PFSK-1 (cell line): ENCODE data around the gene ADAMTS13.

Source experiments
- FOXP2 ChIP-seq: optimal IDR thresholded peaks from 2 replicates; pipeline ENCODE3; 2011; ENCODE audit warnings: borderline replicate concordance, control low read depth, inconsistent platforms; ENCODE audit not compliant: insufficient read depth; ENCODE audit errors: extremely low read length, extremely low read depth
- POLR2AphosphoS5 ChIP-seq: IDR thresholded peaks from 2 replicates; pipeline ENCODE4 v1.6.1; 2012; ENCODE audit warnings: low read depth, mild to moderate bottlenecking, control low read depth, low read length, moderate library complexity
- REST ChIP-seq, 2 experiments: IDR thresholded peaks; 2 replicates each; pipeline versions ENCODE4 v1.6.1 to v1.8.0; 2011 to 2012; ENCODE audit warnings: low read depth in 2 of 2, low read length in 2 of 2, control low read depth in 1 of 2, inconsistent platforms in 1 of 2, mild to moderate bottlenecking in 1 of 2, moderate library complexity in 1 of 2; ENCODE audit not compliant: insufficient read depth in 1 of 2
- SIN3A ChIP-seq: IDR thresholded peaks from 2 replicates; pipeline ENCODE4 v1.6.1; 2012; ENCODE audit warnings: mild to moderate bottlenecking, low read length, moderate library complexity, borderline replicate concordance; ENCODE audit not compliant: insufficient read depth
- TAF1 ChIP-seq: IDR thresholded peaks from 2 replicates; pipeline ENCODE4 v1.6.1; 2012; ENCODE audit warnings: low read length, control low read depth, borderline replicate concordance; ENCODE audit not compliant: insufficient read depth

The ADAMTS13 gene

GRCh38 chr9:133463234-133463863 lies 41.2 kb downstream of the ADAMTS13 start:
- no peak for TF ChIP-seq POLR2AphosphoS5
- TF ChIP-seq FOXP2: no peak
- no peak for TF ChIP-seq TAF1
- no peak for TF ChIP-seq SIN3A
- TF ChIP-seq REST (IDR thresholded peaks at IDR 0.05; ENCODE audit: insufficient read depth in 1 of 2, low read depth in 2 of 2, low read length in 2 of 2): no peak

- TF ChIP-seq TAF1 (no peak), FOXP2 (no peak), POLR2AphosphoS5 (no peak), SIN3A (no peak), REST (IDR thresholded peaks at IDR 0.05; ENCODE audit: insufficient read depth in 1 of 2, low read depth in 2 of 2, low read length in 2 of 2) (no peak)
These were observed 41.9 kb downstream of the ADAMTS13 start for GRCh38 chr9:133463864-133464615.

GRCh38 chr9:133464638-133465037 lies 42.5 kb downstream of the ADAMTS13 start:
- TF ChIP-seq FOXP2 (no peak), REST (IDR thresholded peaks at IDR 0.05; ENCODE audit: insufficient read depth in 1 of 2, low read depth in 2 of 2, low read length in 2 of 2) (no peak), SIN3A (no peak), POLR2AphosphoS5 (no peak), TAF1 (no peak)

GRCh38 chr9:133465984-133466383 lies 43.8 kb downstream of the ADAMTS13 start:
- TF ChIP-seq REST (IDR thresholded peaks at IDR 0.05; ENCODE audit: insufficient read depth in 1 of 2, low read depth in 2 of 2, low read length in 2 of 2): no peak
- no peak for TF ChIP-seq TAF1
- no peak for TF ChIP-seq SIN3A
- TF ChIP-seq POLR2AphosphoS5: no peak
- no peak for TF ChIP-seq FOXP2
